ENCODE data around the gene FAM221B. TPM values are rescaled to one million over a fixed set of nuclear protein-coding genes. Genes with fewer than 3 reads are reported as not detected.

Gene FAM221B
- total and polyA plus RNA-seq, 2 of the 4 experiments (the other 2 are of a cell fraction) = not detected

DNA sequence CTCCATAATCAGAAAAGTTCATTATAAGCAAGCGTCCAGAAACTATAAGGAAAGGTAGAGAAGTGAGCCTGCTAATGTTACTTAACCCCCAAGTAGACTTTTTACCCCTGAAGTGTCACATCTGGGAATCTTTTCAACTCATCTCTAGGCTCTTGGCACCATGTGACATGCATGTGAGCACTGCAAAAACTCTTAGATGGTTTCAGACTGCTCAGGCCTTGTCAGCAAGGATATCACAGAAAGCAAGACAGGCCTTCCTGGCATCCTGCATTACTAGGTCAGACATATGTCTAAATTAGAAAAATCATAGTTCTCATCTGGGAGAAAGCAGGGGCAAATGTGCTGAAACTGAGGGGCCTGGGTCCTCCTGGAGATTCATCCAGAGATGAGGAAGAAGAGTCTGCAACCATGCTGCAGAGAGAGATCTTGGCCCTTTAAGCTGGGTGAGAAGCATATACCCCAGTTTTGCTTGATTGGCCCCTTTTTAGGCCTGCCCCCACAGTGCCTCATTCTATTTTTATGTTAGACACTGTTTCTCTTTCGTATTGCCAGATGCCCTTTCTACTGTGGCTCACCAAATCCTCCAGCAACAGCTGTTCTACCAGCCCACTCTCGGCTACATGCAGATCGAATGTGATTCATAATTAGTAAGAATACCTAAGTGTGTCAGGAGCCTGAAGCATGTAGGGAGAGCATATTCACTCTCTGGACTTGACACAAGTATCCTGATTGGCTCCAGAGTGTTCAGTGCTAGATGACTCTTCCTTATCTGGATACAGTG is 19.4 kb upstream of the FAM221B start:
- Histone ChIP-seq H2AK9ac (replicated peaks; ENCODE audit: low read depth, low read length, poor library complexity) (no peak overlapping the region), H3K9me1 (ENCODE audit: insufficient read depth, low read length) (peaks cover 18% of the 10 kb centered on the region), H3K27me3 (ENCODE audit: control insufficient read depth, insufficient read depth, low read length) (no peaks in the 10 kb centered on the region), H2AK5ac (ENCODE audit: low read depth, low read length) (peak overlapping the region; percentile 9; the same call in 1 of the 2 replicates), H3K9me3 (ENCODE audit: control insufficient read depth, insufficient read depth, low read length) (no peaks in the 10 kb centered on the region), H3K79me1 (ENCODE audit: low read depth in 1 of 2, low read length in 2 of 2) (peaks cover 4 to 6% of the 10 kb centered on the region in 2 experiments; a peak in 1 of 4 replicates), H3K23ac (ENCODE audit: low read depth, low read length) (peak overlapping the region; percentile 9; the same call in 1 of the 2 replicates), H2AFZ (replicated peaks; ENCODE audit: low read length, poor library complexity) (peak overlapping the region; percentile 47), H3K4me2 (ENCODE audit: low read depth, low read length) (peak overlapping the region; percentile 47; the same call in 1 of the 2 replicates), H3K36me3 (ENCODE audit: control insufficient read depth, insufficient read depth, low read length) (peaks cover 10% of the 10 kb centered on the region), H4K91ac (ENCODE audit: insufficient read depth, low read depth, low read length) (no peak overlapping the region), H3K56ac (ENCODE audit: extremely low read depth, insufficient read depth, low read length) (no peak overlapping the region), H4K20me1 (ENCODE audit: insufficient read depth, low read length) (peaks cover 9% of the 10 kb centered on the region; the same call in 1 of the 2 replicates), H3K27ac (ENCODE audit: insufficient read depth, low read length) (peak overlapping the region; percentile 32; the same call in 1 of the 2 replicates), H2BK15ac (ENCODE audit: low read depth, low read length) (no peak overlapping the region), H3K4me3 (ENCODE audit: insufficient read depth, low read depth, low read length) (no peak overlapping the region), H2BK20ac (ENCODE audit: low read depth, low read length) (no peak overlapping the region), H3K18ac (ENCODE audit: low read depth, low read length) (peak overlapping the region; percentile 11; the same call in 1 of the 2 replicates), H2BK5ac (ENCODE audit: low read depth, low read length, poor library complexity, severe bottlenecking) (peak overlapping the region; percentile 72), H4K8ac (ENCODE audit: low read depth in 2 of 2, low read length in 2 of 2) (peak overlapping the region in 1 of 2 experiments; percentile 4; a peak in 2 of 4 replicates), H3K4me1 (ENCODE audit: control insufficient read depth, insufficient read depth, low read length) (peaks cover 20% of the 10 kb centered on the region), H2BK120ac (ENCODE audit: low read depth, low read length) (0 out of 2 replicates have a peak overlapping the region, but pooled peaks have one; percentile 4), H3K4ac (ENCODE audit: low read depth, low read length) (no peak overlapping the region; the same call in 1 of the 2 replicates), H3K9ac (ENCODE audit: low read depth, low read length) (peak overlapping the region; percentile 13; the same call in 1 of the 2 replicates), H4K5ac (ENCODE audit: low read depth, low read length) (no peak overlapping the region), H3K14ac (replicated peaks; ENCODE audit: low read depth, low read length) (no peak overlapping the region; the same call in 1 of the 2 replicates)
- TF ChIP-seq MXI1 (IDR thresholded peaks at IDR 0.05; ENCODE audit: borderline replicate concordance, low read depth, low read length) (0 out of 2 replicates have a peak, but pooled peaks have one; percentile 46), FOS (IDR thresholded peaks at IDR 0.05; ENCODE audit: low read depth, low read length) (peak; percentile 46; the same call in 1 of the 2 replicates), RCOR1 (IDR thresholded peaks at IDR 0.05; ENCODE audit: insufficient replicate concordance, low read length) (peak; percentile 45), POLR2A (IDR thresholded peaks at IDR 0.05; ENCODE audit: low read depth, low read length) (no peak), MAZ (IDR thresholded peaks at IDR 0.05; ENCODE audit: borderline replicate concordance, low read depth, low read length) (0 out of 2 replicates have a peak, but pooled peaks have one; percentile 27)
- TF ChIP-seq, protein P1, sequence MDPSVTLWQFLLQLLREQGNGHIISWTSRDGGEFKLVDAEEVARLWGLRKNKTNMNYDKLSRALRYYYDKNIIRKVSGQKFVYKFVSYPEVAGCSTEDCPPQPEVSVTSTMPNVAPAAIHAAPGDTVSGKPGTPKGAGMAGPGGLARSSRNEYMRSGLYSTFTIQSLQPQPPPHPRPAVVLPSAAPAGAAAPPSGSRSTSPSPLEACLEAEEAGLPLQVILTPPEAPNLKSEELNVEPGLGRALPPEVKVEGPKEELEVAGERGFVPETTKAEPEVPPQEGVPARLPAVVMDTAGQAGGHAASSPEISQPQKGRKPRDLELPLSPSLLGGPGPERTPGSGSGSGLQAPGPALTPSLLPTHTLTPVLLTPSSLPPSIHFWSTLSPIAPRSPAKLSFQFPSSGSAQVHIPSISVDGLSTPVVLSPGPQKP (IDR thresholded peaks at IDR 0.05; ENCODE audit: borderline replicate concordance, low read depth, low read length) = no peak
- ChIA-PET CTCF (interaction anchor here (0.7 kb wide), 1 partner anchor 10 kb away, joined by 3 read pairs; no protein-coding TSS in a partner anchor), POLR2A (ENCODE audit: unreplicated experiment) (interaction anchor here (0.6 kb wide), 1 partner anchor 177 kb away, joined by 3 read pairs; no protein-coding TSS in a partner anchor)
- no TSS peak for BruUV-seq (replicated peaks)
- in situ Hi-C loops (cut with MboI; ENCODE audit: low sequenced_read_pairs) (no loop called here), intact Hi-C loops (cut with micrococcal nuclease) (no loop called here), dilution Hi-C loops (cut with HindIII; ENCODE audit: low sequenced_read_pairs, unreplicated experiment) (no loop called here)
- DNase-seq = peak; percentile 98
- peak; percentile 92 for ATAC-seq (ENCODE audit: low read depth)
- no CpG with 5 or more reads among the region's 4 CpGs for WGBS, 2 experiments (ENCODE audit: extremely low coverage in 2 of 2, insufficient read length in 1 of 2)
